Fibroblast of the conjunctiva (primary cell): ENCODE results near the gene KCNC3.
"Not testable (repeated sequence)": the region's sequence is repeated elsewhere in the genome, so short reads cannot be mapped to it uniquely, and the experiment has no call there.

Experiments used
- DNase-seq: peaks from one replicate; pipeline ENCODE4 v3.0.0-alpha.2; 2010; ENCODE audit warnings: low read depth

Gene KCNC3

DNA sequence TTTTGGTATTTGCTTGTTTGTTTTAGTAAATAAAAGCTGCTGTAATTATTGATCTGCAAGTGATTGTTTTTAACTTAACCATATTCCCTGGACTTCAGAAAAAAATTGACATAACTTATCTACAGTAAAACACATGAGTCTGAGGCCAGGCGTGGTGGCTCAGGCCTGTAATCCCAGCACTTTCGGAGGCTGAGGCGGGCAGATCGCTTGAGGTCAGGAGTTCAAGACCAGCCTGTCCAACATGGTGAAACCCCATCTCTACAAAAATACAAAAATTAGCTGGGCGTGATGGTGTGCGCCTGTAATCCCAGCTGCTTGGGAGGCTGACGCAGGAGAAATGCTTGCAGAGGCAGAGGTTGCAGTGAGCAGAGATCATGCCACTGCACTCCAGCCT, 24.3 kb upstream of the KCNC3 start:
- DNase-seq, result not testable (repeated sequence)

DNA sequence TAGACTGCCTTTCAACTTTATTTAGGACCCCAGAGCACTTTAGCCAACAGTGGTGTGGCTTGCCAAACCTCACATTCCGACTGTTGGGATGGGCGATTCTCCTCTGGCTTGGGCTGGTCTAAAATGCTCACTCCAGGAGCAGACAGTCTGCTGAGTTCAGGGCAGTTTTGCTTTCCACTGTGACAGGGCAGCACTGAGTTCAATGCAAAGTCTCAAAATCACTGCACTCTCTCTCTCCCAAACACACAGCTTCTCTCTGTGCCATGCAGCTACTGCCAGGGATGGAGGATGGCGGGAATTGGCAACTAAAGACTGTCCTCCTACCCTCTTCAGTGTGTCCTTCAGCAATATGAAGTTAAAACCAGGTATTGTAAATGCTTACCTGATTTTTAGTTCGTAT, 23.1 kb upstream of the KCNC3 start:
- DNase-seq, result no peak

DNA sequence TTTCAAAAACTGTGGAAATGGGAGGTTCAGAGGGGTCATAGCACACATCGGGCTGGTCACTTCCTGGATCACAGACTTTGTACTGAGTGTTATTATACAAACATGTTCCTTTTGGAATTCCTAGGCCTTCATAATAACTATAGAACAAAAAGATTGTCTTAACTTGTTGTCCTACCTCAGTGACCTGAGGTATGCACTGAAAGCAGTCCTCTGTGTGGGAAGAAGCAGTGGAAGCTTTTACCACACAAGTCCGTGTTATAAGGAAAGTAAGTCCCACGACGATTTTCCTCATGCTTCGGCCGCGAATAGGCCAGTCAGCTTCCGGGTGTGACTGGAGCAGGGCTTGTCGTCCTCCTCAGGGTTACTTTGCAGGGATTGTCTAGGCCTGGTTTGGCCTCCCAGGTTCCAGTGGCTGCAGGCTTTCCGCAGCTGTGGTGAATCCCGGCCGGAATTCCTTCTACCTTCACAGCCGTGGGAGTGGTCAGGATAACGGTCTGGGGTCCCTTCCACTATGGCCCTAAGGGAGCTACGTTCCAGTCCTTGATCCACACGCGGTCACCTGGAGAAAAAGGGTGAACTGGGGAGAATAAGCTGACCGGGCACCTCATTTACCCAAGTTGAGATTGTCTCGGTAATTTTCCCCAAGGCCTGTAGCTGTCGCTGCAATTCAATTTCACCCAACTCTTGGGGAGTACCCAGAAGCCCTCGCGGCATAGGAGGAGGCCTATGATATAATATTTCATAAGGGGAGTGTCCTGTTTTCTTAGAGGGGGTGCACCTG, 20.3 kb upstream of the KCNC3 start:
- DNase-seq, result no peak

DNA sequence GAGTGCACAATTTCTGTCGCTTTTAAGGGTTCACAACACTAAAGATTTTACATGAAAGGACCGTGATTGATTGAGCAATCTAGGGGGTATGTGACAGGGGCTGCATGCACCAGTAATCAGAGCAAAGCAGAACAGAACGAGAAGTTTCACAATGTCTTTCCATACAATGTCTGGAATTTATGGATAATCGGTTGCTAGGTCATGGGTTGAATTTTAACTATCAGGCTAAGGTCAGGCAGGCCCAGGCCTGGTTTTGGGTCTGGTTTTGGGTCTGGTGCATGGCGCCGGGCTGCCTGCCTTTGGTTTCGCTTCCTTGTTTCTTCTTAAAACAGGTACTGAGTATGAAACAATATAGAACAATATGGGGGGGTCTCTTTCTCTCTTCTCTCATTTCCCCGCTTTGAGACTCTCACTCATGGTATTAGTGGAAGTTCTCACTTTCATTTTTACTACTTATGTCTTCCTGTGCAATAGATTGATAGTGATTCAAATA, 18.0 kb upstream of the KCNC3 start:
- DNase-seq, result not testable (repeated sequence)

DNA sequence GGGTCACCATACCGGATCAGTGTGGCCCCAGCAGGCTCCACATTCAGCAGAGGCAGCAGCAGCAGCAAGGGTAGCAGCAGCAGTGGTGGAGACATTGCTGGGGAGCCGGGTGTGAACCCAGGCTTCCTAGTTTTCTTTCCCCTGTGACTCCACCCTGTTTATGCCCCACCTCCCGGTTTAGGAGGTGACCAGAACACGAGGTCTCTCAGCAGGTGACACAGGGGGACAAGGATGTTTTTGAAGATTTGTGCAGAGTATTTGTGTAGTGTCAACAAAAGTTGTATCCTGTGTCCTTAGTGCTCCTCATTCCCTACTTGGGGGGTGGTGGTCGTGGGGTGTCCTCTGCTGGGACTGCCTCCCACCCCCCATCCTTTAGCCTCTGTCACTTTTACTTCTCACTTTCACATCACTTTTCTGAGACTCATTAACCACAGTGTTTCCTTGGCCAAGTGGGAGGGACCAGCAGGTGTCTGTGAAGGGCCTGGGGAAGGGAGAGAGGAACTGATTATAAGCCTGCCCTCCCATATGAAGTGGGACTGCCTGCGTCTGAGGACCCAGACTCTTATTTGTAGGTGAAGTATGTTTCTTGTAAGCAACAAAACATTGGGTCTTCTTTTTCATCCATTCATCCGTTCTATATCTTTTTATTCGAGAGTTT, 15.6 kb upstream of the KCNC3 start:
- DNase-seq, result no peak

DNA sequence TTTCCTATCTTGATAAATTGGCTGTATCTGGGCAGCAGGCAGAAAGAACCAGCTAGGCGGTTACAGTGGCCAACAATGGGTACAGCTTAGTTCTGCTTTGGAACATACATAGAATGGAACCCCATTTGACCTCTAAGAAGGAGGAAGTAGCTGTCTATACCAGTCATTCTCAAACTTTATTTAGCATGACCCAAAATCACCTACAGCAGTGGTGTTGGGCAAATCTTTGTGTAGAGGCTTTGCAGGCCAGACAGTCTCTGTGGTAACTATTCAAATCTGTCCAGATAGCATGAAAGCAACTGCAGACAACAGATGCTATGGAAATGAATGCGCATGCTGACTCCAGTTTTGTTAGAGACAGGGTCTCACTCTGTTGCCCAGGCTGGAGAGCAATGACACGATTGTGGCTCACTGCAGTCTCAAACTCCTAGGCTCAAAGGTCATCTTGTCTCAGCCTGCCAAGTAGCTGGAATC, 12.0 kb upstream of the KCNC3 start:
- DNase-seq, result no peak

DNA sequence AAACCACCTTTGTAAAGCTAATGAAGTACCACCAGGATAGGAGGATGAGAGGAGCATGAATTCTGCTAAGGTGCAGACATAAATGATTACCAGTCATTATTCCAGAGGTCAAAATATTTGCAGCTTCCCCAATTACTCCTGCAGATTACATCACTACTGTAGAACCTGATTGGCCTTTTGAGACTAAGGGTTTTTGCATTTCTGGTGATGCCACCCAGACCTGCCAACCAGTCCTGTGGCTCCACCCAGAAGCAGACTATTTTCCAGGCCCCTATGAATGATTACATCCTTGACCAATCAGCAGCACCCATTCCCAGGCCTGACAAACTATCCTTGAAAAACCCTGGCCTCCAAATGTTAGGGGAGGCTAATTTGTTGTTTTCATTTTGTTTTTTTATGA, 11.2 kb upstream of the KCNC3 start:
- DNase-seq, result no peak

DNA sequence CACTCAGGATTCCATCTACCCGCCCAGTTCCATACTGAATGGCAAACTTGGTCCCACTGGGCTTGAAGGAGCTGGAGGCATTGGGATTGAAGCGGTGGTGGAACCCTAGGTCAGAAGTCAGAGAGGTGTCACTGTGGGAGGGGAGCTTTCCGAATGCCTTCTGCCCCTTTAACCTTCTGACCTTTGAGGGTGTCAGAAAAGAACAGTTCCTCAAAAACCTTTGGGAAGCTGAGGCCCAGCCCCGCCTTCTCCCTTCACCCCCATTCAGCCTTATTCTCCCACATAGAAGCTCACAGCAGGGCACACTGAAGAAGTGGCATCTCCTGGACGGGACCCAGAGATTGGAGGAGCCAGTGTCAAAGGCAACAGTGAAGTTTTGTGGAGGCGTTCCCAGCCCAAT, 7.9 kb upstream of the KCNC3 start:
- not testable (repeated sequence) for DNase-seq

DNA sequence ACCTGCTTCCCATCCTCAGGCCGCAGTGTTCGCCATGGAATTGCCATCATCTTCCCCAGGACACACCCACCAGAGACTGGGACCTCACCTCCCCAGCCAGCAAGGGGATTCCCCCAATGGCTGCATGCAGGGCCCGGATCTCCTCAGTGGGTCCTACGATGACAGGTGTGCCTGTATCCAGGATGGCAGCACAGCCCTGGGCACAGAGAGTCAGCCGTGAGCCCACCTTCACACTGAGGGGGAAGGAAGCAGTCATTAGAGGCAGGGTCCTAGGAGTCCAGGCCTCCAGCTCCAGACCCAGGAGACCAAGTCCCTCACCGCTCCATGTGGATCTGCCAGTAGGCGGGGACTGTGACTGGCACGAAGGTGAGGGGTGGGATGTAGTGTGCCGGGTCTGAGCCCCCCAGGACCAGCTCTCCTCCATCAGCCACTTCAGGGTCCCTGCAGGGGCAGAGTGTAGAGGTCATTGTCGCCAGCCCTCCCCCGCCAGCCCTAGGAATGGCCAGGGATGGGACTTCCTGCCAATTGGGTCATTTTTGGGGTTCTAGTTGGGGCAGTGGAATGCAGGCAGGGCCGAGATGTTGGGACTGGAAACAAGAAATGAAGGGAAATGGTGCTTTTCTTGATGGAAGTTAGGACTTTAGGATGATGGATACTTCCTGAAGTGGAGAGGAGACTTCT, 5.7 kb upstream of the KCNC3 start:
- DNase-seq, result no peak

DNA sequence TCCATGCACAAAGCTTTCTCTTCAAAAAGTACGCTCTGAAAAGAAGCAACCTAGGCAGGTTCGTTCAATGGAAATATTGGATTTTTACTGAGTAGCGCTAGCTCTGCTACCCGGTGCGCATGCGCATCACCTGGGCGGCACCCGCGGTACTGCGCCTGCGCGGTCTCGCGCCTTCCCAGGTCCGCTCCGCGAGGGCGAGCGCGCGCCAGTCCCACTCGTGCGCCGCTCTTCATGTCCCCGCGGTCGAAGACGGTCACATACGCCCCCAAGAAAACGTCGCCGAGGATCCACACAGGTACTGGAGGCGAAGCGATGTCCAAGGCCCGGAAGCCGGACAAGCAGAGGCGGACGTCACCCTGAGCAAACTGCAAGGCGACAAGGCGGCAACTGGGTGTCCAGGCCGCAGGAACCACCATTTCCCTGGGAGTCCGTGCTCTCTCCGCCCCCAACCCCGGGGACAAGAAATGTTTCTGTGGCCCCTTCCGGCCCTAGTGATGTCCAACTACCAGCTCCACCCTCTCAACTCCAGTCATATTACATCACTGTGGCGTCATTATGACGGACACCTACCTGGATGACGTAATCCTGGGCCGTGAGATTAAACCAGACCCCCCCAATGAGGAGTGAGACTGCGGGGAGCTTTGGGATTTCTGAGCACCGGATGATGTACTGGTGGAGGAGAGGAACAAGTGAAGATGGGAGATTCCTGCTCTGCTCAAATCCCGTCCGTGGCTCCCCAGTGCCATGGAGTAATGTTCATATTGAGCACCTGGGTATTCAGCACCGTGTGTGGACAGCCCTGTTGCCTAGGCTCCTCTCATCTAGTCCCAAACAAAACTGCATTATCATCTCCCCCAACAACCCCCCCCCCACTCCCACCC, 4.8 kb upstream of the KCNC3 start:
- peak; percentile 36 for DNase-seq

DNA sequence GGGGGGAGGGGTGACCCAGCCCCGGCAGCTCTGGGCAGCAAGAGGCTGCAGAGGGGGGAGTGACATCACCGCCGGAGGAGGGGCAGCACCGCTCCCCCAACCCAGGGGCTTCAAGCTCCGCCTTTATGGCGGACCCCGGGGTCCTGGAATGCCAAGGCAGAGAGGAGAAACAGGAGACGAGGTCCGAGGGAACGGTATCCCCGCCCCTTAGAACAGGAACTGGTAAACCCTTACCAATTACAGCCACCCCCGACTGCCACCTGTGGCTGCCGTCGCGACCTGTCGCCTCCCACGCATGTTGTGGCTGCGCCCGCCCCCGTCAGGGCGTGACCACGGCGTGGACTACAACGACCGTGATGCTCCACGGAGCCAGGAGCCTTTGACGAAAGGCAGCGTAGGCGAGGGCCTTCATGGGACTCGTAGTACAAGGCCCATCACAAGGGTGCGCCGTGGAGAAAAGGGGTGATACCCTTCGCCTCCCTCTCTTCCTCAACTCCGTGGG, 4.1 kb upstream of the KCNC3 start:
- peak; percentile 68 for DNase-seq

DNA sequence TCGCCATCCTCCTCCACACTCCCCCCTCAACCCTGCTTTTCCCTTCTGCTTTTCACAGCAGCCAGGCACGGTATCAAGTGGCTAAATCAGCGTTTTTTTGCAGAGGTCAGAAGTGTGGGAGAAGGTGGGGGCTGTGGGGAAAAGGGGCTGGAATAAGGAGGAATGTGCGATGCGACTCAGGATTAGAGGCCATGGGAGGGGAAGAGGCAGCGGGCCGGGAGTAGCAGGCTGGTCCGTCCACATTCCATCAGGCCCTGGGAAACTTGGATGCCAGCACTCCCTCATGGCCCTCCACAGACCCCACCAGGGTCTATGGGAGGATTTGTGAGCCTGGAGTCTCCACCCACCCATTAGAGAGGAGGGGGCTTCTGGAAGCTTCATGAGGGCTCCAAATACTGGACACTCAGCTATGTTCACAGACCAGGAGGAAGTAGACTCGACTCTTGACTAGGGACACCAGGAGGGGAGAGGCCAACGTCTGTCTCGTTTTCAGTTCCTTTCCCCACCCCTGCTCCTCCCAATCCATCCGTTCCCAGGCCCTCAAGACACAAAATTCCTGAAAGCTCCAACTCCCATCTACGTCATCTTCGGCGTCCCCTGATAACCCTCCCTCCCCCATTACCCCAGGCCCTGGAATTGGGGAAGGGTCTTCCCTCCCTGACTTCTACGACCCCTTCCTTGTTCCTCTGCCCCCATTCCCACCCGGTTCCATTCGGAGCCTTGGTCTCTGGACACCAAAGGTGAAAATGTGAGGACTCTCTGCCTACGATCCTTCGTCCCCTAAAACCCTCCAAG, 3.3 kb upstream of the KCNC3 start:
- no peak for DNase-seq

DNA sequence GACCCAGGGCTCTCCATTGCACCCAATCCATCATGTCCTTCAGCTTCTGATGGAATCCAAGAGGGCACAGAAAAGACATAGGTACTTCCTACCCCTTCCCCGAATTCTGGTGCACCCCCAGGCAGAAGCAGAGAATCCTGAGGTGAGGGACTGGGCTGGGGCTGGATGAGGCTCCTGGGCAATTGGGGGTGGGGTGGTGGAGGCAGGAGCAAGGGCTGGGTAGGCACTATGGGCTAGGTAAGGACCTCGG, 2.7 kb upstream of the KCNC3 start:
- no peak for DNase-seq

DNA sequence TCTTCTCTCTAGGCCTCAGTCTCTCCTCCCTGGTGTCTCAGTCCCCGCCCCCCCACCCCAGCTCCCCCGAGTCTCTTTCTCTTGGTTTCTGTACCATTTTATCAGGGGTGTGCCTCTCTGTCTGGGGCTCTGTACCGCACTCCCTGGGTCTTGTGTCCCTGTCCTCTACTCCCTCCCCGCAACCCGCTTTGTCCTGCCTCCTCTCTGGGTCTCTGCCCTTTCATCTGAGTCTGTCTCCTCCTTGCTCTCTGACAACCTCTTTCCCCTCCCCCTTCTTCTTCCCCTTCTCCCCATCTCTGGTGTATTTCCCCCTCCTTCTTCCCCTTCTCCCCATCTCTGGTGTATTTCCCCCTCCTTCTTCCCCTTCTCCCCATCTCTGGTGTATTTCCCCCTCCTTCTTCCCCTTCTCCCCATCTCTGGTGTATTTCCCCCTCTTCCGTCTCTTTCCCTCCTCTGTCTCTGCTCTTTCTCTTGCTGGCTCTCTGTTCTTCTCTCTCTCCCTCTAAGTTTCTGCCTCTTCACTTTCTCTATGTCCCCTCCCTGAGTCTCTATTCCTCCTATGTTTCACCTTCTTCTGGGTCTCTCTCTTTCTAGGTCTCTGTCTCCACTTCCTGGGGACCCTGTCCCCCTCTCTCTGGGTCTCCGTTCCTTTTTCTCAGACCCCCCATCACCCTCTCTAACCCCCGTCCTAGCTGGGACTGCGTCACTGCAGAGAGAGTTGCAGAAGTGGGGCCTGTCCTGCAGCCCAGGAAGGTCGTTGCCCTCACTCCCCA, 2.2 kb upstream of the KCNC3 start:
- no peak for DNase-seq

DNA sequence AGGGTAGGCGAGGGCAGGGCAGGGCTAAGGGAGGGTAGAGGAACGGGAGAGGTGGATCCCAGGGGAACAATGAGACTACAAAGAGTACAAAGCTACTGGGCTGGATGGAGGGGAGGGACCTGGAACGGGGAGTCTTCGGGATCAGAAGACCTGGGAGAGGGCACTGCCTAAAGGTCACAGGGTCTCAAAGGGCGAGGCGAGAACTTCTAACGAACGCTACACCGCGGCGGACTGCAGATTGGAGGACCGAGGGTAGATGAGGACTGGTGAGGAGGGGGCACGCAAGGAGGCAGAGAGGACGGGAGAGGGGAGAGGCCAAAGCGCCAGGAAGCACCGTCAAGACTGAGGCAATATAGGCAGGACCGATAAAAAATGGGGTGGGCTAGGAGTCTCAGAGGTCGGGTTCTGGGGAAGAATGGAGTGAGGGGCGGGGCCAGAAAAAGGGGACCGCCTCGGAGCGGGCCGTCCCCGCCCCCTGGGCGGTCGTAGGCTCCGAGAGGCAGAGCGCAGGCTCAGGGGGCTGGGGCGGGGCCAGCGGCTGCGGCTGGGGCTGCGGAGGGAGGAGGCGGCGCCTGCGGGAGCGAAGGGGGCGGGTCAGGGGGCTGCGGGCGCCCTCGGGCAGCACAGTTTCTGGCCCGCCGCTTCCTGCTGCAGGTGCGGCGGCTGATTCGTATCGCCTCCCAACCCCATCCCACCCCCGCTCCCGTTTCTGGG, 1.3 kb upstream of the KCNC3 start:
- no peak for DNase-seq

DNA sequence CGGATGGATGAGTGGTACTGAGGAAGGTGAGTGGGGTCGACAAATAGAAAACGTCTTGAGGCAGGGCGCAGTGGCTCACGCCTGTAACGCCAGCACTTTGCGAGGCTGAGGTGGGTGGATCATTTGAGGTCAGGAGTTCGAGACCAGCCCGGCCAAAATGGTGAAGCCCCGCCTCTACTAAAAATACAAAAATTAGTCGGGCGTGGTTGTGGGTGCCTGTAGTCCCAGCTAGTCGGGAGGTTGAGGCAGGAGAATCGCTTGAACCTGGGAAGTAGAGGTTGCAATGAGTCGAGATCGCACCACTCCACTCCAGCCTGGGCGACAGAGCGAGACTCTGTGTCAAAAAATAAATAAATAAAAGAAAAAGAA, 733 bp upstream of the KCNC3 start:
- not testable (repeated sequence) for DNase-seq

DNA sequence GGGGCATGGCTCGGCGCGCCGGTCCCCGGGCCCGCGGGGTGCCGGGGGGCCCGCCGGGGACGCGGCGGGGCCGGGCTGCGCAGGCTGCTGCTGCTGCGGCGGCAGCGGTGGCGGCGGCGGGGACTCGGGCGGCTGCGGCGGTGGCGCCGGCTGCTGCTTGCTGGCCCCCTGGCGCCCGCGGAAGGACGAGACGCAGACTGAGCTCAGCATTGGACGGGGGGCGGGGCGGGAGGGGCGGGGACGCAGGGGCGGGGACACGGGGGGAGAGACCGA, 368 bp downstream of the KCNC3 start:
- no peak for DNase-seq

DNA sequence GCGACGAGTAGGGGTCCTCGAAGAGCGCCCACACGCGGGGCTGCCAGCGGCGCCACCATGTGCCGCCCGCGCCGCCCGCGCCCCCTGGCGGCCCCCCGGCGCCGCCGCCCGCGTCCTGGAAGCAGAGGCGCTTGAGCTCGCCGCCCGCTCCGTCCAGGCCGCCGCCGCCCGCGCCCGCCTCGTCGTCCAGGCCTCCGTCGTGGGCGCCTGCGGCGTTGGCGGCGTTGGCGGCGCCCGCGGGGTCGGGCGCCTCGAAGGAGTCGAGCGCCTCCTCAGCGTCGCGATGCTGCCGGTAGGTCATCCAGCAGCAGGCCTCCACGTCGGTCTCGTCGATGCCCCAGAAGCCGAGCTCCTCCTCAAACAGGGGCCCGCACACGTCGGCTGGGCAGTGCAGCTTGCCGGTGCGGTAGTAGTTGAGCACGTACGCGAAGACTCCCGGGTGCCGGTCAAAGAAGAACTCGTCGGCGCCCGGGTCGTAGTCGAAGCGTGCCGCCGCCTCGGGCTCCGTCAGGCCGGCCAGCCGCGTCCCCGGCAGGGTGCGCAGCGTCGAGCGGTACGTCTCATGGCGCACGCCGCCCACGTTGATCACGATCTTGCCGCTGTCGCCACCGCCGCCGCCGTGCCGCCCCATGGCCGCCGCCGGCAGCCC, 829 bp downstream of the KCNC3 start:
- no peak for DNase-seq

DNA sequence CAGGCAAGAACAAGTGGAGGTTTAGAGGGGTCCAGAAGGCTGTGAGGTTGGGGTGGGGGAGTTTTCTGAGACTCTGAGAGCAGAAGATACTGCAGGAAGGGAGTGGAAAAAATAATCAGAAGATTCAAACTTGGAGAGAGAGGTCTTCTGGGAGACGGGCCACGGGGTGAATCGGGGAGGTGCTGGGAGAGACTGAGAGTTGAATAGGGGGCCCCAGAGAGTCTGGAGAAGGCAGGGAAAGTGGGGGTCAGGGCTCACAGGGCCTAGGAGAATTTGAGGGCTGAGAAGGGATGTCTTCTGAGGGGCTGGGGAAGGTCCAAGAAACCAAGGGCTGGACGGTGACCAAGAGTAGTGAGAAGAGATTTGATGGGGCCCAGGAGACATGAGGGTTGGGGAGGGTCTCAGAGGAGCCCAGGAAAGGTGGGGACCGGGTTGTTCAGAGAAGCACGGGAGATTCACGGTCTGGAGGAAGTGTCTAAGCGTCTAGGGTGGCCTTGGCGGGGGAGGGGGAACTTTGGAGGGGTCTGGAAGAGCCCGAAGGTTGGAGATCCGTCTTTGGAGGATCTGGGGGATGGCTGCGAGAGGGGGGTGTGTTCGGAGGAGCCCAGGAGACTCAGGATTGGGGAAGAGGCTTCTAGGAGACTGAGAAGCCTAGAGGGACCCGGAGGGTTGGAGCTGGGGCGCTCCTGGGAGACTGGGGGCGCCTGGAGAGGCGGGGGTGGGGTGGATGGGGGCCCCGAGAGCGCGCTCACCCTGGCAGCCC, 1.5 kb downstream of the KCNC3 start:
- DNase-seq, result no peak
